Liver (tissue), 3 donors: ENCODE measurements around the gene GRK5.

Experiments used
- EGR1 ChIP-seq, 2 donors: IDR thresholded peaks; 2 replicates each; pipeline ENCODE4 v1.6.1; 2016 to 2018; ENCODE audit warnings: antibody characterized with exemption in 2 of 2, low read depth in 2 of 2
- FOXA1 ChIP-seq: IDR thresholded peaks from 2 replicates; pipeline ENCODE4 v1.6.1; 2016; ENCODE audit warnings: antibody characterized with exemption
- HNF4G ChIP-seq: IDR thresholded peaks from 2 replicates; pipeline ENCODE4 v1.6.1; 2016; ENCODE audit warnings: antibody characterized with exemption
- MAX ChIP-seq: IDR thresholded peaks from 2 replicates; pipeline ENCODE4 v1.6.1; 2016; ENCODE audit warnings: antibody characterized with exemption
- RAD21 ChIP-seq, 2 donors: IDR thresholded peaks; 2 replicates each; pipeline ENCODE4 v1.6.1; 2016; ENCODE audit warnings: antibody characterized with exemption in 2 of 2, mild to moderate bottlenecking in 2 of 2
- REST ChIP-seq: IDR thresholded peaks from 2 replicates; pipeline ENCODE4 v1.6.1; 2016; ENCODE audit warnings: antibody characterized with exemption, mild to moderate bottlenecking
- RXRA ChIP-seq, 2 donors: IDR thresholded peaks; 2 replicates each; pipeline ENCODE4 v1.6.1; 2017 to 2018; ENCODE audit warnings: antibody characterized with exemption in 2 of 2, mild to moderate bottlenecking in 1 of 2
- TAF1 ChIP-seq: conservative IDR thresholded peaks from 2 replicates; pipeline ENCODE4 v1.6.1; 2016; ENCODE audit warnings: antibody characterized with exemption, mild to moderate bottlenecking
- YY1 ChIP-seq: IDR thresholded peaks from 2 replicates; pipeline ENCODE4 v1.6.1; 2016; ENCODE audit warnings: antibody characterized with exemption, mild to moderate bottlenecking
- TF ChIP-seq, protein P1 (sequence below): fragments of 150-350 bp; IDR thresholded peaks from 2 replicates; pipeline ENCODE4 v1.5.1; 2017; ENCODE audit warnings: improper control_type of control experiment, low read depth, low read length; ENCODE audit not compliant: missing input control
- donor health status: healthy.
- donor health status: healthy.

GRCh38 chr10:119319161-119319919 is 112.0 kb downstream of the GRK5 start:
- TF ChIP-seq, protein P1, sequence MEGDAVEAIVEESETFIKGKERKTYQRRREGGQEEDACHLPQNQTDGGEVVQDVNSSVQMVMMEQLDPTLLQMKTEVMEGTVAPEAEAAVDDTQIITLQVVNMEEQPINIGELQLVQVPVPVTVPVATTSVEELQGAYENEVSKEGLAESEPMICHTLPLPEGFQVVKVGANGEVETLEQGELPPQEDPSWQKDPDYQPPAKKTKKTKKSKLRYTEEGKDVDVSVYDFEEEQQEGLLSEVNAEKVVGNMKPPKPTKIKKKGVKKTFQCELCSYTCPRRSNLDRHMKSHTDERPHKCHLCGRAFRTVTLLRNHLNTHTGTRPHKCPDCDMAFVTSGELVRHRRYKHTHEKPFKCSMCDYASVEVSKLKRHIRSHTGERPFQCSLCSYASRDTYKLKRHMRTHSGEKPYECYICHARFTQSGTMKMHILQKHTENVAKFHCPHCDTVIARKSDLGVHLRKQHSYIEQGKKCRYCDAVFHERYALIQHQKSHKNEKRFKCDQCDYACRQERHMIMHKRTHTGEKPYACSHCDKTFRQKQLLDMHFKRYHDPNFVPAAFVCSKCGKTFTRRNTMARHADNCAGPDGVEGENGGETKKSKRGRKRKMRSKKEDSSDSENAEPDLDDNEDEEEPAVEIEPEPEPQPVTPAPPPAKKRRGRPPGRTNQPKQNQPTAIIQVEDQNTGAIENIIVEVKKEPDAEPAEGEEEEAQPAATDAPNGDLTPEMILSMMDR: no peak
- TF ChIP-seq REST (no peak), YY1 (no peak), MAX (no peak), RAD21 (IDR thresholded peaks at IDR 0.05) (no peak), HNF4G (no peak), RXRA (IDR thresholded peaks at IDR 0.05) (no peak), FOXA1 (no peak), EGR1 (IDR thresholded peaks at IDR 0.05; ENCODE audit: low read depth in 2 of 2) (no peak), TAF1 (no peak)
